K562 (cell line): ENCODE data around the gene MEI4.

ENCODE experiments used
- CTCF ChIP-seq, 3 experiments: IDR thresholded peaks in 2 of 3; conservative IDR thresholded peaks in 1 of 3; 2 replicates each; pipeline ENCODE4 v1.5.1; 2011 to 2012; ENCODE audit warnings: low read length in 3 of 3, mild to moderate bottlenecking in 3 of 3, control low read depth in 2 of 3, improper control_type of control experiment in 1 of 3, inconsistent platforms in 1 of 3, low read depth in 1 of 3, mixed read lengths in 1 of 3, moderate library complexity in 1 of 3; ENCODE audit not compliant: insufficient read depth in 2 of 3
- GABPA ChIP-seq: fragments of 200-800 bp; sonication (Bioruptor generic); conservative IDR thresholded peaks from 2 replicates; pipeline ENCODE4 v1.6.1; 2016; ENCODE audit warnings: low read depth, missing genetic modification characterization, missing compliant biosample characterization
- NRF1 ChIP-seq, 2 experiments: fragments of 450-650 bp; IDR thresholded peaks in 1 of 2; conservative IDR thresholded peaks in 1 of 2; 2 replicates each; pipeline ENCODE4 v1.6.1; 2014; ENCODE audit warnings: mild to moderate bottlenecking in 2 of 2
- POLR2A ChIP-seq: fragments of 450-650 bp; conservative IDR thresholded peaks from 2 replicates; pipeline ENCODE4 v1.6.1; 2016
- TRIM28 ChIP-seq: fragments of 450-650 bp; IDR thresholded peaks from 2 replicates; pipeline ENCODE4 v1.6.1; 2017
- ZNF165 ChIP-seq: fragments of 250-450 bp; sonication (Bioruptor Pico); IDR thresholded peaks from 2 replicates; pipeline ENCODE4 v1.4.0; 2020; ENCODE audit warnings: borderline replicate concordance

GRCh38 chr6:77812304-77812703, 159.5 kb downstream of the MEI4 start:
- TF ChIP-seq NRF1 (conservative IDR thresholded peaks at IDR 0.05 in 1 of 2, IDR thresholded peaks at IDR 0.05 in 1 of 2) (no peak), TRIM28 (no peak), POLR2A (no peak), CTCF (IDR thresholded peaks at IDR 0.05 in 2 of 3, conservative IDR thresholded peaks at IDR 0.05 in 1 of 3; ENCODE audit: insufficient read depth in 2 of 3, low read depth in 1 of 3, low read length in 3 of 3) (no peak), GABPA (tag) (no peak), ZNF165 (no peak)
